Measurements from ENCODE around the gene CELF6. TPM values are rescaled to one million over a fixed set of nuclear protein-coding genes. Genes with fewer than 3 reads are reported as not detected.
A peak's percentile ranks its signal among the peaks of the same experiment; 100 is the strongest.

The CELF6 gene
- total and polyA plus RNA-seq, 2 donors from 2014 or later: 3.5 to 3.8 TPM

DNA sequence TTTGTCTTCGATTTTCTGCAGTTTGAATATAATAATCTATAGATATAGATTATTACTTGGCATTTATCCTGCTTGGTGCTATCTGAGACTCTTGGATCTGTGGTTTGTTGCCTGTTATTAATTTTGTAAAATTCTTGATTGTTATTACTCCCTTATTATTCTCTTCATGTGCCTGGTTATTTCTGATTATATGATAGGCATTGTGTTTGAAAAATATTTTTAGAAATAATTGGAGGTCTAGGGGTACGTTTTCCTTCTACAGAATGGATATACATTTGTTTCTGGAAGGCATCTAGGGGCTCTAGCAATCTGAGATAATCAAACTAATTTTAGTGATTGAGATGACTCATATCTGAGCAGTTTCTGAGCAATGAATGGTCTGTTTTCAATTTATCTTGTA, 14.9 kb upstream of the CELF6 start:
- no peak overlapping the region for H3K9ac ChIP-seq (ENCODE audit: low read length in 3 of 3)
- H3K4me3 ChIP-seq (ENCODE audit: low read length in 3 of 3): no peak overlapping the region
- H3K4me1 ChIP-seq (ENCODE audit: control insufficient read depth in 2 of 3, insufficient read depth in 2 of 3, low read depth in 1 of 3, low read length in 3 of 3): peaks cover 0 to 6% (median 0%) of the 10 kb centered on the region in 3 donors
- no peak overlapping the region for H3K27ac ChIP-seq (ENCODE audit: low read depth in 2 of 2, low read length in 2 of 2)
- FAIRE-seq (no peak), DNase-seq (no peak)
- peaks cover 0 to 16% (median 2%) of the 10 kb centered on the region in 3 donors for H3K36me3 ChIP-seq (ENCODE audit: control insufficient read depth in 2 of 3, insufficient read depth in 3 of 3, low read length in 3 of 3)
- TF ChIP-seq, protein P1, sequence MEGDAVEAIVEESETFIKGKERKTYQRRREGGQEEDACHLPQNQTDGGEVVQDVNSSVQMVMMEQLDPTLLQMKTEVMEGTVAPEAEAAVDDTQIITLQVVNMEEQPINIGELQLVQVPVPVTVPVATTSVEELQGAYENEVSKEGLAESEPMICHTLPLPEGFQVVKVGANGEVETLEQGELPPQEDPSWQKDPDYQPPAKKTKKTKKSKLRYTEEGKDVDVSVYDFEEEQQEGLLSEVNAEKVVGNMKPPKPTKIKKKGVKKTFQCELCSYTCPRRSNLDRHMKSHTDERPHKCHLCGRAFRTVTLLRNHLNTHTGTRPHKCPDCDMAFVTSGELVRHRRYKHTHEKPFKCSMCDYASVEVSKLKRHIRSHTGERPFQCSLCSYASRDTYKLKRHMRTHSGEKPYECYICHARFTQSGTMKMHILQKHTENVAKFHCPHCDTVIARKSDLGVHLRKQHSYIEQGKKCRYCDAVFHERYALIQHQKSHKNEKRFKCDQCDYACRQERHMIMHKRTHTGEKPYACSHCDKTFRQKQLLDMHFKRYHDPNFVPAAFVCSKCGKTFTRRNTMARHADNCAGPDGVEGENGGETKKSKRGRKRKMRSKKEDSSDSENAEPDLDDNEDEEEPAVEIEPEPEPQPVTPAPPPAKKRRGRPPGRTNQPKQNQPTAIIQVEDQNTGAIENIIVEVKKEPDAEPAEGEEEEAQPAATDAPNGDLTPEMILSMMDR (IDR thresholded peaks at IDR 0.05; ENCODE audit: borderline replicate concordance, extremely low read depth, insufficient read depth): no peak
- H3K9me3 ChIP-seq (ENCODE audit: control insufficient read depth in 2 of 3, insufficient read depth in 1 of 3, low read length in 3 of 3): no peaks in the 10 kb centered on the region
- intact Hi-C loops (cut with DNase I): no loop called here
- H3K27me3 ChIP-seq (ENCODE audit: control insufficient read depth, insufficient read depth, low read length): no peaks in the 10 kb centered on the region

DNA sequence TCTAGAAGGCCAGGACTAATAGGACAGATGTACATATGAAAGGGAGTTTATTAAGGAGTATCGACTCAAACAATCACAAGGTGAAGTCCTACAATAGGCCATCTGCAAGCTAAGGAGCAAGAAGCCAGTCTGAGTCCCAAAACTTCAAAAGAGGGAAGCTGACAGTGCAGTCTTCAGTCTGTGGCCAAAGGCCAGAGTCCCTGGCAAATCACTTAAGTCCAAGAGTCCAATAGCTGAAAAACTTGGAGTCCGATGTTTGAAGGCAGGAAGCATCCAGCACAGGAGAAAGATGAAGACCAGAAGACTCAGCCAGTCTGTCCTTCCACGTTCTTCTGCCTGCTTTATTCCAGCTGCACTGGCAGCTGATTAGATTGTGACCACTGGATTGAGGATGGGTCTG, 11.1 kb upstream of the CELF6 start:
- Histone ChIP-seq H3K27ac (ENCODE audit: low read depth in 2 of 2, low read length in 2 of 2) (no peak overlapping the region), H3K9me3 (ENCODE audit: control insufficient read depth in 2 of 3, insufficient read depth in 1 of 3, low read length in 3 of 3) (no peaks in the 10 kb centered on the region), H3K4me3 (ENCODE audit: low read length in 3 of 3) (no peak overlapping the region), H3K4me1 (ENCODE audit: control insufficient read depth in 2 of 3, insufficient read depth in 2 of 3, low read depth in 1 of 3, low read length in 3 of 3) (peaks cover 0 to 6% (median 0%) of the 10 kb centered on the region in 3 donors), H3K9ac (ENCODE audit: low read length in 3 of 3) (no peak overlapping the region), H3K27me3 (ENCODE audit: control insufficient read depth, insufficient read depth, low read length) (no peaks in the 10 kb centered on the region), H3K36me3 (ENCODE audit: control insufficient read depth in 2 of 3, insufficient read depth in 3 of 3, low read length in 3 of 3) (peaks cover 0 to 9% (median 3%) of the 10 kb centered on the region in 3 donors)
- intact Hi-C loops (cut with DNase I): no loop called here
- TF ChIP-seq, protein P1 (IDR thresholded peaks at IDR 0.05; ENCODE audit: borderline replicate concordance, extremely low read depth, insufficient read depth): no peak
- FAIRE-seq: no peak
- DNase-seq: peak in 1 of 5 donors; percentile 11

DNA sequence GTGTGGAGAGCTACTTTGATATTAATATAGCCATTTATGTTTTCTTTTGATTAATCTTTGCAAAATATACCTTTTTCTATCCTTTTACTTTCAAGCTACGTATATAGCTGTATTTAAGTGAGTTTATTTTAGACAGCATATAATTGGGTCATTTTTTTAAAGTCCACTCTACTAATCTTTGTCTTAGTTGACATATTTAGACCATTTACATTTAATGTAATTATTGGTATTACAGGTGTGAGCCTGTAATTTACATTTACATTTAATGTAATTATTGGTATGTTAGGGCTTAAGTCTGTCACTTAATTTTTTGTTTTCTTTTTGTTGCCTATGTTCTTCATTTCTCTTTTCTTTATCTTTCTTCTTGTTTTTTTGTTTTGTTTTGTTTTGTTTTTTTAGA, 3.8 kb upstream of the CELF6 start:
- DNase-seq: no peak
- Histone ChIP-seq H3K27ac (ENCODE audit: low read depth in 2 of 2, low read length in 2 of 2) (no peak overlapping the region), H3K27me3 (ENCODE audit: control insufficient read depth, insufficient read depth, low read length) (no peaks in the 10 kb centered on the region), H3K36me3 (ENCODE audit: control insufficient read depth in 2 of 3, insufficient read depth in 3 of 3, low read length in 3 of 3) (peaks cover 0 to 7% (median 3%) of the 10 kb centered on the region in 3 donors), H3K9ac (ENCODE audit: low read length in 3 of 3) (no peak overlapping the region), H3K4me1 (ENCODE audit: control insufficient read depth in 2 of 3, insufficient read depth in 2 of 3, low read depth in 1 of 3, low read length in 3 of 3) (no peaks in the 10 kb centered on the region), H3K9me3 (ENCODE audit: control insufficient read depth in 2 of 3, insufficient read depth in 1 of 3, low read length in 3 of 3) (peaks cover 0 to 4% (median 0%) of the 10 kb centered on the region in 3 donors), H3K4me3 (ENCODE audit: low read length in 3 of 3) (no peak overlapping the region)
- TF ChIP-seq, protein P1 (IDR thresholded peaks at IDR 0.05; ENCODE audit: borderline replicate concordance, extremely low read depth, insufficient read depth): no peak
- FAIRE-seq: no peak
- intact Hi-C loops (cut with DNase I): no loop called here
